ENCODE data around the gene CAMKK2. TPM values are rescaled to one million over a fixed set of nuclear protein-coding genes. Genes with fewer than 3 reads are reported as not detected.

CAMKK2 gene
- total RNA-seq, 1 donor from 2014 or later: 36.9 TPM

- Histone ChIP-seq H3K27me3 (no peaks in the 10 kb centered on the region), H3K36me3 (no peaks in the 10 kb centered on the region), H3K4me1 (no peaks in the 10 kb centered on the region), H3K9me3 (no peaks in the 10 kb centered on the region), H3K4me3 (no peak overlapping the region), H3K27ac (no peak overlapping the region)
- no peak for TF ChIP-seq CTCF (IDR thresholded peaks at IDR 0.05)
- no peak for DNase-seq (ENCODE audit: low spot score in 2 of 2)
- intact Hi-C loops (cut with DNase I): no loop called here
Measured at GRCh38 chr12:121198949-121199348, 97.6 kb downstream of the CAMKK2 start.

GRCh38 chr12:121196902-121197301, 99.6 kb downstream of the CAMKK2 start:
- DNase-seq (ENCODE audit: low spot score in 2 of 2): no peak
- intact Hi-C loops (cut with DNase I): no loop called here
- H3K27ac ChIP-seq: no peak overlapping the region
- no peaks in the 10 kb centered on the region for H3K36me3 ChIP-seq
- no peaks in the 10 kb centered on the region for H3K4me1 ChIP-seq
- no peak for TF ChIP-seq CTCF (IDR thresholded peaks at IDR 0.05)
- H3K27me3 ChIP-seq: no peaks in the 10 kb centered on the region
- H3K4me3 ChIP-seq: no peak overlapping the region
- H3K9me3 ChIP-seq: no peaks in the 10 kb centered on the region

- no peaks in the 10 kb centered on the region for H3K9me3 ChIP-seq
- H3K4me1 ChIP-seq: no peaks in the 10 kb centered on the region
- TF ChIP-seq CTCF (IDR thresholded peaks at IDR 0.05): no peak
- H3K4me3 ChIP-seq: no peak overlapping the region
- H3K36me3 ChIP-seq: no peaks in the 10 kb centered on the region
- intact Hi-C loops (cut with DNase I): no loop called here
- no peaks in the 10 kb centered on the region for H3K27me3 ChIP-seq
- H3K27ac ChIP-seq: no peak overlapping the region
- no peak for DNase-seq (ENCODE audit: low spot score in 2 of 2)
Measured at GRCh38 chr12:121191151-121191550, 105.4 kb downstream of the CAMKK2 start.

- H3K27ac ChIP-seq: no peak overlapping the region
- H3K27me3 ChIP-seq: no peaks in the 10 kb centered on the region
- H3K9me3 ChIP-seq: no peaks in the 10 kb centered on the region
- TF ChIP-seq CTCF (IDR thresholded peaks at IDR 0.05): no peak
- H3K4me1 ChIP-seq: no peaks in the 10 kb centered on the region
- no peak for DNase-seq (ENCODE audit: low spot score in 2 of 2)
- H3K36me3 ChIP-seq: no peaks in the 10 kb centered on the region
- intact Hi-C loops (cut with DNase I): no loop called here
- no peak overlapping the region for H3K4me3 ChIP-seq
Measured at GRCh38 chr12:121190523-121191031, 105.9 kb downstream of the CAMKK2 start.

- Histone ChIP-seq H3K4me1 (no peaks in the 10 kb centered on the region), H3K27ac (no peak overlapping the region), H3K27me3 (no peaks in the 10 kb centered on the region), H3K4me3 (no peak overlapping the region), H3K9me3 (no peaks in the 10 kb centered on the region), H3K36me3 (no peaks in the 10 kb centered on the region)
- TF ChIP-seq CTCF (IDR thresholded peaks at IDR 0.05): no peak
- intact Hi-C loops (cut with DNase I): no loop called here
- DNase-seq (ENCODE audit: low spot score in 2 of 2): no peak
Measured at GRCh38 chr12:121189619-121190155, 106.8 kb downstream of the CAMKK2 start.

GRCh38 chr12:121189131-121189530, 107.4 kb downstream of the CAMKK2 start:
- no peaks in the 10 kb centered on the region for H3K27me3 ChIP-seq
- intact Hi-C loops (cut with DNase I): no loop called here
- TF ChIP-seq CTCF (IDR thresholded peaks at IDR 0.05): no peak
- H3K36me3 ChIP-seq: no peaks in the 10 kb centered on the region
- no peak for DNase-seq (ENCODE audit: low spot score in 2 of 2)
- no peaks in the 10 kb centered on the region for H3K9me3 ChIP-seq
- H3K27ac ChIP-seq: no peak overlapping the region
- no peak overlapping the region for H3K4me3 ChIP-seq
- no peaks in the 10 kb centered on the region for H3K4me1 ChIP-seq
